Stimulated activated CD4-positive, alpha-beta T cell treated with anti-CD3 and anti-CD28 coated beads, Interleukin-15, amount 100 ng/mL, for 1 hour (primary cell): Measurements from ENCODE around the gene NYNRIN.
"Not testable (repeated sequence)": the region's sequence is repeated elsewhere in the genome, so short reads cannot be mapped to it uniquely, and the experiment has no call there.

Experiments
- DNase-seq, 2 donors: peaks; one replicate each; pipeline ENCODE4 v3.0.0-alpha.2; 2020; ENCODE audit warnings: low read depth in 1 of 2, low spot score in 1 of 2

Gene NYNRIN

GRCh38 chr14:24442240-24443052 lies 43.6 kb downstream of the NYNRIN start, which contains the start of gene SDR39U1:
Gene SDR39U1 (minus strand): TSS chr14:24442776. CDS start chr14:24442769, 7 bp downstream.
- DNase-seq = peak; percentile 82 to 92

- DNase-seq = no peak
Measured at GRCh38 chr14:24443053-24443665, 44.4 kb downstream of the NYNRIN start.

- not testable (repeated sequence) for DNase-seq
Measured at GRCh38 chr14:24450828-24451227, 52.0 kb downstream of the NYNRIN start.

GRCh38 chr14:24456980-24457379 lies 58.2 kb downstream of the NYNRIN start:
- DNase-seq = no peak

GRCh38 chr14:24458736-24459135 lies 59.9 kb downstream of the NYNRIN start:
- DNase-seq = no peak

- no peak for DNase-seq
Measured at GRCh38 chr14:24459331-24459730, 60.5 kb downstream of the NYNRIN start.

GRCh38 chr14:24461336-24461735 lies 62.5 kb downstream of the NYNRIN start:
- no peak for DNase-seq

- no peak for DNase-seq
Measured at GRCh38 chr14:24463017-24463883, 64.4 kb downstream of the NYNRIN start.

- DNase-seq = no peak
Measured at GRCh38 chr14:24463884-24464785, 65.3 kb downstream of the NYNRIN start.

GRCh38 chr14:24465368-24465767 lies 66.6 kb downstream of the NYNRIN start:
- DNase-seq = no peak

GRCh38 chr14:24465805-24466204 lies 67.0 kb downstream of the NYNRIN start:
- DNase-seq = no peak
